Fibroblast of pulmonary artery (primary cell): ENCODE measurements around the gene DCDC2.
"Not testable (repeated sequence)": the region's sequence is repeated elsewhere in the genome, so short reads cannot be mapped to it uniquely, and the experiment has no call there.

Experiments
- DNase-seq: peaks from one replicate; pipeline ENCODE4 v3.0.0-alpha.2; 2010; ENCODE audit warnings: low read depth
- H3K4me3 ChIP-seq: replicated peaks from 2 replicates; pipeline ENCODE4 v1.5.1; 2011; ENCODE audit warnings: low read depth, mild to moderate bottlenecking, control low read depth, low read length, moderate library complexity
- TF ChIP-seq, protein P1 (sequence below): IDR thresholded peaks from 2 replicates; pipeline ENCODE4 v1.5.1; 2011; ENCODE audit warnings: mild to moderate bottlenecking, control low read depth, low read length, inconsistent platforms; ENCODE audit errors: missing control alignments

DCDC2 gene

DNA sequence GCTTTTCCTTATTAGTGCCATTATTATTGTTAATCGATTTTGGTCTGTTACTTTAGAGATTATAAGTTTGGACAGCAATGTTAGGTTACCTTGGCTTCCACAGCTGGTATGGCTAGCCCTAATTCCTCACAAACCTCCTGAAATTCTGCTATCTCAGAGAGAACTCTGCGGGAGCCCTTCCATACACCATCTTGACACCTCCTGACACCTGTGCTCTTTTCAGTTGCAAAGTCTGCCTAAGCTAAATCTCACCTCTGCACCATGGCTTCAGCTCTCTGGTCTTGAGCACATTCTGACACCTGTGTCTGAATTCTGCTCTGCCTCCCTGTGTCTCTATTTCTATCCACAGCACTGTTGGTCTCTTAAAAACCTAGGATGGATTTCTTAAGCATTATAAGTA is 106.5 kb downstream of the DCDC2 start:
- H3K4me3 ChIP-seq = no peak overlapping the region
- TF ChIP-seq, protein P1, sequence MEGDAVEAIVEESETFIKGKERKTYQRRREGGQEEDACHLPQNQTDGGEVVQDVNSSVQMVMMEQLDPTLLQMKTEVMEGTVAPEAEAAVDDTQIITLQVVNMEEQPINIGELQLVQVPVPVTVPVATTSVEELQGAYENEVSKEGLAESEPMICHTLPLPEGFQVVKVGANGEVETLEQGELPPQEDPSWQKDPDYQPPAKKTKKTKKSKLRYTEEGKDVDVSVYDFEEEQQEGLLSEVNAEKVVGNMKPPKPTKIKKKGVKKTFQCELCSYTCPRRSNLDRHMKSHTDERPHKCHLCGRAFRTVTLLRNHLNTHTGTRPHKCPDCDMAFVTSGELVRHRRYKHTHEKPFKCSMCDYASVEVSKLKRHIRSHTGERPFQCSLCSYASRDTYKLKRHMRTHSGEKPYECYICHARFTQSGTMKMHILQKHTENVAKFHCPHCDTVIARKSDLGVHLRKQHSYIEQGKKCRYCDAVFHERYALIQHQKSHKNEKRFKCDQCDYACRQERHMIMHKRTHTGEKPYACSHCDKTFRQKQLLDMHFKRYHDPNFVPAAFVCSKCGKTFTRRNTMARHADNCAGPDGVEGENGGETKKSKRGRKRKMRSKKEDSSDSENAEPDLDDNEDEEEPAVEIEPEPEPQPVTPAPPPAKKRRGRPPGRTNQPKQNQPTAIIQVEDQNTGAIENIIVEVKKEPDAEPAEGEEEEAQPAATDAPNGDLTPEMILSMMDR = no peak
- DNase-seq = no peak

GRCh38 chr6:24249926-24250325 is 107.9 kb downstream of the DCDC2 start:
- no peak overlapping the region for H3K4me3 ChIP-seq
- TF ChIP-seq, protein P1 = no peak
- no peak for DNase-seq

DNA sequence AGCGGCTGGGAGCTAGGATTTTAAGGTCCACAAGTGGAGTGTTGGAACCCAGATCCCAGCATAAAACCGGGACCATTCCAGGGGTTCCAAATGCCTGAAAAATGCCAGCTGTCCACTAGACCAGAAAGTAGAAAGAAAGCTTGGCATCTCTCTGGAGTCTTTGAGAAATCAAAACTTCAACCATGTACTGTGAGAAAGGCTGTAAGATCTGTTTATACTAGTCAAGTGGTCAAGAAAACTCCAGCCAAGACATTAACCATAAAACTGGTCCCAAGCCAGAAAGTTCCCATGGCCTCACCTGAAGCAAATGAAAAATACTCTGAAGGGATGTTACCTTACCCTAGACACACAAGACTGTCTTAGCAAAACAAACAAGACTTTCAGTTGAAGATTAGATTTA is 112.6 kb downstream of the DCDC2 start:
- H3K4me3 ChIP-seq = no peak overlapping the region
- TF ChIP-seq, protein P1 = no peak
- no peak for DNase-seq

DNA sequence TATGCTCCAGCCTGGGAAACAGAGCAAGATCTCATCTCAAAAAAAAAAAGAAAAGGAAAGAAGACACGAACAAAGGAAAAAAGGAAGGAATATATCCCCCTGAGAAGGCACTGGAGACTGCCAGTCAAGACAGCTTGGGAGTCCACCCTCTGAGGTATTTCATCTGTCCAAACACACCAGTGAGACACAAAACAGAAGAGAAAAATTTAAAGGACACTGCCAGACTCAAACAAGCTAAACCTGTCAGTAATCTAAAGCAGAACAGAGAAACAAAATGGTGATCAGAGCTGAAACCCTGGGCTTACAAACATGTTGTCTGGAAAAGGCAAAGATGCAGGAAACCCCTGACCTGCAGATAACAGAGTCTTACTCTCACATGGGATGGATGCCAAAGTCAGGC is 114.9 kb downstream of the DCDC2 start:
- TF ChIP-seq, protein P1 = no peak
- no peak overlapping the region for H3K4me3 ChIP-seq
- DNase-seq = no peak

- DNase-seq, H3K4me3 ChIP-seq: not testable (repeated sequence)
Observed at GRCh38 chr6:24241779-24242178, 116.1 kb downstream of the DCDC2 start.

DNA sequence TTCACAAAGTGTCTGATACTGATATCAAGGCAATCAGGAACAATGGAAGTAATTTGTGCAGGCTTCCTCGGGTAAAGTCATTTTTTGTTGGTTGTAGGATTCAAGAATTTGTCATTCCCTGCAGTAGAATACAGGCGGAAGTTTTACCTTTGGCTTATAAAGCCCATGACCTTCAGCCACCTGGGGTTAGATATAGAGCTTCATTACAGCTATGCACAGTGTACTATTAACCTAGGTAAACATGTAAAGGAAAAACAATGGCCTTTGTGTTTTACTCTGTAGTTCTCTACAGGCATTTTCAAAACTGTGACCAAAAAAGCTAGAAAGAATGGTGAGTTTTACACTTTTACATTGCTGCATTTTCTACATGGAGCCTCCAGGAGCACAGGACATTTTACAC is 116.9 kb downstream of the DCDC2 start:
- TF ChIP-seq, protein P1 = no peak
- no peak overlapping the region for H3K4me3 ChIP-seq
- DNase-seq = no peak

DNA sequence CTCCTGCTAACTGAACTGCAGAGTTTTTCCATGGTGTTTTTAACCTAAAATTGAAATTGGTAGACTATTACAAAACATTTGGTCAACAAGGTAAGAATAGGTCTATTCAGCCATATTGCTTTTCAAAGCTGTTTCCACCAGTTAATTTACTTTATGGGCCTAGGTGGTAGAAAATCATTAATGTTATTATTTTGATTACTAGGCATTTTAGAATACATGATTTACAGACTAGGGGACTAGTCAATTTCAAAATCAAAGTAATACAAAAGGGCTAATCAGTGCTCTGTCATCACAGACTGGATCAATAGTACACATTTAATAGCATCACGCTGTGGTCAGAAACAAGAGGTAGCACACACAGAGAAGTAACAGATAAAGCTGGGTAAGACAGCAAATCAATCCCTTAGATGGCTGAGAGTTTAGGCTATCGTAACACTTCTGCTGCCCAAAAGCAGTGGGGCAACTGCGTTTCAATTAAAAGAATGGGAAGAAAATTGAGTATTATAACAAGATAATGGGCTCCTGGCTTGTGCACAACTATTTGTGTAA is 117.4 kb downstream of the DCDC2 start:
- TF ChIP-seq, protein P1 = no peak
- no peak overlapping the region for H3K4me3 ChIP-seq
- no peak for DNase-seq
